Upper lobe of left lung (tissue), 4 donors: ENCODE data around the gene COL28A1.

ENCODE experiments used
- CTCF ChIP-seq, 6 experiments: fragments of 450-650 bp in 4 of 6; fragments of 200-600 bp in 2 of 6; sonication (generic) in 2 of 6; IDR thresholded peaks; one replicate each; pipeline ENCODE4 v1.5.1; 2016 to 2019; ENCODE audit warnings: antibody characterized with exemption in 6 of 6
- EP300 ChIP-seq, 4 donors: sonication (generic); formaldehyde crosslinking; IDR thresholded peaks; one replicate each; pipeline ENCODE4 v1.5.1; 2017; ENCODE audit warnings: antibody characterized with exemption in 4 of 4, control low read depth in 2 of 4
- POLR2AphosphoS5 ChIP-seq, 2 donors: sonication (generic); formaldehyde crosslinking; IDR thresholded peaks; one replicate each; pipeline ENCODE4 v1.5.1; 2017; ENCODE audit warnings: antibody characterized with exemption in 2 of 2

- TF ChIP-seq CTCF (IDR thresholded peaks at IDR 0.05): no peak
- TF ChIP-seq POLR2AphosphoS5 (IDR thresholded peaks at IDR 0.05): no peak
- no peak for TF ChIP-seq EP300 (IDR thresholded peaks at IDR 0.05)
Measured at GRCh38 chr7:7330997-7331396, 204.7 kb downstream of the COL28A1 start.
